Head of caudate nucleus (tissue), 42 donors: Measurements from ENCODE around the gene CDC14A.

Experiments
- DNase-seq, 42 donors: peaks; one replicate each; pipeline versions ENCODE4 v3.0.0 to v3.0.0-alpha.2; 2020 to 2021; ENCODE audit warnings: mixed read lengths in 7 of 42
- intact Hi-C: fragments of 100-400 bp; cut with DNase I; formaldehyde crosslinking; loops from one replicate; pipeline ENCODE4 v1.15.0; 2022

Gene CDC14A

DNA sequence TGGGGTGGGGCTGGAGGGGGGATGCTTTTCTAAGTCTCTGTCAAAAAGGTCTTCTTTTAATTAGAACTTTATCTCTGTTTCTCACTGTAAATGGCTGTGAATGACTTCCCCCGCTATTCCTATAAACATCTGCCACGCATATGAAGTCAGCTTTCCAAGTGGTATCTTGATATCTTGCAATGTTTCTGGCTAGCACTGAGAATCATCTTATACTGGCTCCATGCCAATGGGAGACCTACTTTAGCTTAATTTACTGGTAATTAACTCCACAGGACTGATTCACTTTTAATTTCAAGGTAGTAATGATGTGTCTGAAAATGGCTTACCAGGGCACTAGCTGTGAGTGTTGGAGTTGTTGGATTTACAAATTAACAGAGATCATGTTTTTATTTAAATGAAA is 190.0 kb downstream of the CDC14A start:
- no peak for DNase-seq
- intact Hi-C loops = no loop called here

DNA sequence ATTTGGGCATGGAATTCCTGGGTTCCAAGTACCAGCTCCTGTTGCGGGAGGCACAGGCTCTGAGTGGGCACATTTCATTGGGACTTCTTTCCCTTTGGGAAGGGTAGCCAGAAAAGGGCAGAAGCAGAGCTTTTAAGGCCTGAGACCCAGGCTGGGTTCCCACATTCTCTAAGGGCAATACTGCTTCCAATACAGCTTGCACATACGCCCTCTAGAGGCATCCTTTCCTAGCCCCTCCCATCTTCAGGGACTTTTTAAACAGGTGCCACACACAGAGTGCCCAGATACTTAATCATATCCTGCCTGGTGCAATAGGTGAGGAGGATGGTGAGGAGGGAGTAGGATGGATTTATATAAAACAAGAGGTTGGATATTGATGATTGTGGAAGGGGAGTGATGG is 191.3 kb downstream of the CDC14A start:
- peak in 1 of 42 donors; percentile 28 for DNase-seq
- intact Hi-C loops = no loop called here

DNA sequence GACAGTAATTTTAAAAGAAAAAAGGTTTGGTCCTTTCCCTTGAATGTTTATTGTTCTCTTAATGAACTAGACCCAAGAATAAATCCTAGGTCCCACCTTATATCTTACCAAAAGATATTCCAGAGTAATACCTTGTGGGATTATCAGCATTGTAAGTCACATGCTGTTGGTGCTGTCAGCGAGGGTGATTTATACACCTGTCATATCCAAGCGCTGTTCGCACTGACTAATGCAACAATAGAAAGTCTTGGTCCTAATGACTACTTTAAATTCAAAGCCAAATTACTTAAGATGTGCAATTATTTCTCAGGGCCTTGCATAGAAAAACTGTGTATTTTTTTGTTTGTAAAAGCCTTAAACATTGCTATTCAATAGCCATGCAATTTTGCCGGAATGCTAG is 192.5 kb downstream of the CDC14A start:
- peak in 2 of 42 donors; percentile 16 to 54 for DNase-seq
- intact Hi-C loops = no loop called here

DNA sequence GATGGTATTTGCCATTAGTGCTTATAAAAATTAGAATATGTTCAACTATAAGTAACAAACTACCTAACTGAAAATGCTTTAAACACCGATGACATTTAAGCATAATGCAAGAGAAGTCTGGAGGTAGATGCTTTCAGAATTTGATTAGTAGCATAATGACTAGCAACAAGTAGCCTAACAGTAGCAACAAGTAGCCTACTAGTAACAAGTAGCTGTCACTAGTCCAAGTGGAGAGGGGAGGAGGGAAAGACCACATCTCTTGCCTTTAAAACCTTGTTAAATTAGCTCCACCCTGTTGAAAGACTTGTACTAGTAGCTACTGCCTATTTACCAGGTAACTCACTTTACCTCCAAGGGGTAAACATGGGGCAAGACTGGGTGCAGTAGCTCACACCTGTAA is 193.5 kb downstream of the CDC14A start:
- no peak for DNase-seq
- intact Hi-C loops = no loop called here

DNA sequence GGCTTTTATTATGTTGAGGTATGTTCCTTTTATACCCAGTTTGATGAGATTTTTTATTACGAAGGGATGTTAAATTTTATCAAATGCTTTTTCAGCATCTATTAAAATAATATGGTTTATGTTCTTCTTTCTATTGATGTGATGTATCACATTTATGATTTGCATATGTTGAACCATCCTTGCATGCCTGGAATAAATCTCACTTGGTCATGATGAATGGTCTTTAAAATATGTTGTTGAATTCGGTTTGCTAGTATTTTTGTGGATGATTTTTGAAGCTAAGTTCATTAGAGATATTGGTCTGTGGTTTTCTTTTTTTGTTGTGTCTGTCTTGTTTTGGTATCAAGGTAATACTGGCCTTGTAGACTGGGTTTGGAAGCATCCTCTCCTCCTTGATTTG is 199.7 kb downstream of the CDC14A start:
- DNase-seq = no peak
- intact Hi-C loops = no loop called here

DNA sequence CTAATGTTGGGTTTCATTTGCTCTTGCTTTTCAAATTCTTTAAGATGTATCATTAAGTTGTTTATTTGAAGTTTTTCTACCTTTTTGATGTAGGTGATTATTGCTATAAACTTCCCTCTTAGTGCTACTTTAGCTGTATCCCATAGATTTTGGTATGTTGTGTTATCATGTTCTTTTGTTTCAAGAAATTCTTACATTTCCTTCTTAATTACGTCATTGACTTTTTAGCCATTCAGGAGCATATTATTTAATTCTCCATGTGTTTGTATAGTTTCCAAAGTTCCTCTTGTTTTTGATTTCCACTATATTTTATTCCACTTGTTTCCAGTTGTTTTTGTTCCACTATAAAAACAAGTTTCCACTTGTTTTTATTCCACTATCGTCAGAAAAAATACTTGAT is 200.6 kb downstream of the CDC14A start:
- intact Hi-C loops = no loop called here
- no peak for DNase-seq

DNA sequence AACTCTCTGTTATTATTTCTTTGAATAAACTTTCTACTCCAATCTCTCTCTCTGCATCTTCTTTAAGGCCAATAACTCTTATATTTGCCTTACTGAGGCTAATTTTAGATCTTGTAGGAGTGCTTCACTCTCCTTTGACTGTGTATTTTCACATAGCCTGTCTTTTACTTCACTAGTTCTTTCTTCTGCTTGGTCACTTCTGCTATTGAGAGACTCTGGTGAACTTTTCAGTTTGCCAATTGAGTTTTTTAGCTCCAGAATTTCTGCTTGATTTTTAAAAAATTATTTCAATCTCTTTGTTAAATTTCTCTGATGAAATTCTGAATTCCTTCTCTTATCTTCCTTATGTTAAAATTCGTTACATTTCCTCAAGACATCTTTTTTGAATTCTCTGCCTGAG is 203.9 kb downstream of the CDC14A start:
- intact Hi-C loops = no loop called here

DNA sequence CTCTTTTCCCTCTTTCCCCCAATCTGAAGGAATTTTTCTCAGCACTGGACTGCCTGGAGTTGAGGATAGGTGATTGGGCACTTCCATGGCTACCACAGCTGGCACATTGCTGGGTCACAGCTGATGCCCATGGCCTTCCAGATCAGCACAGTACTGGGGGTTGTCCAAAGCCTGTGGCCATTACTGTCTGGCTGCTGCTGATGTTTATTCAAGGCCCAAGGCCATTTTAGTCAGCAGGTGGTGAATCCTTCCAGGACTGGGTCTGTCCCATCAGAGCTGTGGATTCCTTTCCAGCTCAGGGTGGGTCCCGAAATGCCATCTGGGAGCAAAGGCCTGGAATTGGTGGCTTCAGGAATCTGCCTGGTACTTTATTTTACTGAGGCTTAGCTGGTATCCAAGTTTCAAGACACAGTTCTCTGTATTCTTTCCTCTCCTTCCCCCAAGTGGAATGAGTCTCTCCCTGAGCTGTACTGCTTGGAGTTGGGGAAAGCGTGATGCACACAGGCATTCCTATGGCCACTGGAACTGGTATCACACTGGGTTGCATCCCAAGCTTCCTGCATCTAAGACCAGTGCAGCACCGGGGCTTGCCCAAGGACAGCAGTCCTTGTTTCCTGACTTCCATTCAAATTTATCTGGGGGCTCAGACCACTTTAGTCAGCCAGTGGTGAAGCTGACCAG is 204.8 kb downstream of the CDC14A start:
- DNase-seq = no peak
- intact Hi-C loops = no loop called here

More for the DNA sequence above, 203.9 kb downstream of the CDC14A start:
- no peak for DNase-seq

DNA sequence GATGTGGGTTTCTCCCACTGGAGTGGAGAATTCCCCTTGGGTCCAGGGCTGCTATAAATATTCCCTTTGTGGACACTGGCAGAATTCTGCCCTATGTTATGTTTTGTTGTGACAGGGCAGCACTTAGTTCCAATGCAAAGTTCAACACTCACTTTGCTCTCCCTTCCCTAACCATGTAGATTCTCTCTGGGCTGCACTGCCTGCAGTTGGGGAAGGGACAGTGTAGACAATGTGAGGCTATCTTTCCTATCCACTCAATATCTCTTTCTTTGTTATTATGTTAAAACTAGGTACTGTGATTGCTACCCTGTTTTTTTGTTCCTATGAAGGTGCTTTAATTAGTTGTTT is 205.3 kb downstream of the CDC14A start:
- intact Hi-C loops = no loop called here
- no peak for DNase-seq

DNA sequence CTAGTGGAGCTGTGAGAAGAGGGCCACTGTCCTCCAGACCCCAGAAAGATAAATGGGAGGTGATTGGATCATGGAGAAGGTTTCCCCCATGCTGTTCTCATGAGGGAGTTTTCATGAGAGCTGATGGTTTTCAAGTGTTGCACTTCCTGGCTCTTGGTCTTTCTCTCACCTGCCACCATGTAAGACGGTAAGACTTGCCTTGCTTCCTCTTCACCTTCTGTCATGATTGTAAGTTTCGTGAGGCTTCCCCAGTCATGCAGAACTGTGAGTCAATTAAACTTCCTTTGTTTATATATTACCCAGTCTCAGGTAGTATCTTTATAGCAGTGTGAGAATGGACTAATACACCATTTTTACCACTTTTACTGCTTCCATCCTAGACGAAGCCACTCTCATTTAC is 213.2 kb downstream of the CDC14A start:
- intact Hi-C loops = no loop called here
- DNase-seq = no peak

DNA sequence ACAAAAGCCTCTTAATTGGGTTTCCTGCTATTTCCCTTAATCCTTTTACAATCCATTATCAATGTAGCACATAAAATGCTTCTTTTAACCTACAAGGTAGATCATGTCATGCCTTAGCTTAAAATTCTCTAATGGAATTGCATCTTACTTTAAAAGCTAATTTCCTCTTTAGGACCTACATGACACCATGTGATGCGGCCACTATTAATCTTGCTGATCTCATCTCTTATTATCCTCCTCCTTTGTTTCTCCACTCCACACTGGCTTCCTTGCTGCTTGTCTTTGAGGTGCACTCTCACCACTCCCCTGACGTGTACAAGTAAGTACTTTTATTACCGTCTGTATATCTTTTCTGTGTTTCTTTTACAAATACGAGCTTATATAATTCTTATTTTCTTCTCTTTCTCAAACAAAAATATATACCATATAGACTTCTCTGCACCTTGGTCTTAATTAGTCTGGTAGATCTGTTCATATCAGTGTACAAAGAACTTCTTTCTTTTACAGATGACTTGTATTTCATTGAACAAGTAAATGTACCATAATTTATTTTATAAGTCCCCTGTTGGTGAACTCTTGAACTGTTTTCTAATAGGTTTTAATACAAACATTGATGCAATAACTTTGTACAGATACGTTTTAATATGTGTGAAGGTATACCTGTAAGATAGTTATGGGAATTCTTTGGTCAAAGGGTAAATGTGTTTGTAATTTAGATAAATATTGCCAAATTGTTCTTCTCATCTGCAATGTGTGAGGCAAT is 213.8 kb downstream of the CDC14A start:
- intact Hi-C loops = no loop called here

DNA sequence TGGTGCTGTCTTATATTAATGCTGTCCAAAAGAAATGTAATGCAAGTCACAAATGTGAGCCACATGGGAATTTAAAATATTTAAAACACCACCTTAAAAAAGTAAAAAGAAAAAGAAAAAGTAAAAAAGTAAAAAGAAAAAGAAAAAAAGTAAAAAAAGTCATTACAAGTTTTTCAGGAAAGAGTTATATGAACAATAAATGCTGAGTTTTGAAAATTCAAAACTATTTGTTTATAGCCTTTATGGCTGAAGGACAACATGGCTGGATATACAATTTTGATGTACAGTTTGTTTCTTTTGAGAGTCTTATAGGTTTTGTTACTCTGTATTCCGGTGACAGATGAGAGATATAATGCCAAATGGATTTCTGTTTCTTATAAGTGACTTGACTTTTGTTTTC is 214.8 kb downstream of the CDC14A start:
- no peak for DNase-seq
- intact Hi-C loops = no loop called here

More for the DNA sequence above, 213.8 kb downstream of the CDC14A start:
- DNase-seq = no peak
